Activated CD4-positive, alpha-beta memory T cell treated with anti-CD3 and anti-CD28 coated beads, Interleukin-2, amount 10 ng/mL, durations not matched to agents 7 days and 5 days (primary cell): Measurements from ENCODE around the gene CXorf65. TPM values are rescaled to one million over a fixed set of nuclear protein-coding genes. Genes with fewer than 3 reads are reported as not detected.

Source experiments
- CTCF ChIA-PET: fragments of 350-600 bp; sonication (Branson Sonifier 250); formaldehyde crosslinking; loops from one replicate; lab custom pipeline; 2021; ENCODE audit warnings: antibody characterized with exemption, inconsistent platforms; lab: Charles Lee
- POLR2A ChIA-PET: fragments of 350-600 bp; sonication (Branson Sonifier 250); formaldehyde crosslinking; loops from one replicate; lab custom pipeline; 2021; ENCODE audit warnings: antibody characterized with exemption; lab: Charles Lee
- DNase-seq: peaks from one replicate; pipeline ENCODE4 v3.0.0-alpha.2; 2020
- H3K27ac Mint-ChIP-seq: one replicate; pipeline ENCODE4 v1.8.0; 2021; ENCODE audit warnings: mild to moderate bottlenecking, mixed read lengths
- H3K27me3 Mint-ChIP-seq: one replicate; pipeline ENCODE4 v1.8.0; 2021; ENCODE audit warnings: mixed read lengths
- H3K36me3 Mint-ChIP-seq: one replicate; pipeline ENCODE4 v1.8.0; 2021; ENCODE audit warnings: low read depth, mixed read lengths
- H3K4me1 Mint-ChIP-seq: one replicate; pipeline ENCODE4 v1.8.0; 2021; ENCODE audit warnings: mixed read lengths
- H3K4me3 Mint-ChIP-seq: one replicate; pipeline ENCODE4 v1.8.0; 2021; ENCODE audit warnings: mild to moderate bottlenecking, mixed read lengths
- H3K9me3 Mint-ChIP-seq: one replicate; pipeline ENCODE4 v1.8.0; 2021; ENCODE audit warnings: mixed read lengths
- total RNA-seq, 2 experiments: library from RNA; stranded (reverse); gene quantifications; one replicate each; pipeline ENCODE4 v1.2.3, GENCODE V29; 2021

Gene CXorf65
- total RNA-seq, 2 experiments from 2014 or later: 26.4 to 29.9 TPM

DNA sequence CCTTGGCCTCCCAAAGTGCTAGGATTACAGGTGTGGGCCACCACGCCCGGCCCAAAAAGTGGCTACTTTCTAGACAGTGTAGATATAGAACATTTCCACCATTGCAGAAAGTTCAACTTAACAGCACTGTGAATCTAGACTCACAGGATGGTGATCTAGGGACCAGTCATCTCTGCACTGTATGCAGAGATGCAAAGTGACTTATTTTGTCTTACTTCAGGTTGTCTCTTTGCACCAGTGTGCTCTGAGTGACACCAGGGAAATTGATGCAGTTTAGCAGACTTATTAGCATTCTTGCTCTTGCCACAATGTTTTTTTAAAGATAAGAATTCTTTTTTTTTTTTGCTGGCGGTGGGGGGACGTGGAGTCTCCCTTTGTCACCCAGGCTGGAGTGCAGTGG lies 23.7 kb downstream of the CXorf65 start:
- ChIA-PET POLR2A (no interaction called here), CTCF (no interaction called here)
- Mint-ChIP-seq H3K9me3 (no peaks in the 10 kb centered on the region), H3K27ac (no peak overlapping the region), H3K27me3 (peaks cover 2% of the 10 kb centered on the region), H3K36me3 (no peaks in the 10 kb centered on the region), H3K4me1 (peaks cover 5% of the 10 kb centered on the region), H3K4me3 (no peak overlapping the region)
- no peak for DNase-seq

DNA sequence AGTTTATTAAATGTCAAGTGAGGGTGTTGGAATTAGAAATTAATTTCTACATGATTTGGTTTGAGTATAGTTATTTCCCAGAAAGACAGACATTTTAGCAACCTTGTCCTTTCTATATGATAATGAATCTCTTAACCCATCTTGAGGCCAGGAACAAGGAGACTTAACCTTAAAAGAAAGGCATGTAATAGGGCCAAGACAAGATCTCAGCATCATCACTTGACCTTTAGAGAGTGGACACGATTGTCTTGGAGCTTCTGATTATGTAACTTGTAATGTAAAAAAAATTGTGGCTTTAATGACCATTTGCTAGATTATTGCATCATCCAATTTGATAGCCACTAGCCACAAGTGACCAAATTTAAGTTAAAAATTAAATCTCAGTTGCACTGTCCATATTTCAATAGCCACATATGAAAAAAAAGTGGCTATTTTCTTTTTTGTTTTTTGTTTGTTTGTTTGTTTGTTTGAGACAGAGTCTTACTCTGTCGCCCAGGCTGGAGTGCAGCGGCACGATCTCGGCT lies 24.4 kb downstream of the CXorf65 start:
- Mint-ChIP-seq H3K36me3 (no peaks in the 10 kb centered on the region), H3K27me3 (peaks cover 2% of the 10 kb centered on the region), H3K4me1 (peaks cover 5% of the 10 kb centered on the region), H3K27ac (no peak overlapping the region), H3K9me3 (no peaks in the 10 kb centered on the region), H3K4me3 (no peak overlapping the region)
- ChIA-PET CTCF (no interaction called here), POLR2A (no interaction called here)
- no peak for DNase-seq

DNA sequence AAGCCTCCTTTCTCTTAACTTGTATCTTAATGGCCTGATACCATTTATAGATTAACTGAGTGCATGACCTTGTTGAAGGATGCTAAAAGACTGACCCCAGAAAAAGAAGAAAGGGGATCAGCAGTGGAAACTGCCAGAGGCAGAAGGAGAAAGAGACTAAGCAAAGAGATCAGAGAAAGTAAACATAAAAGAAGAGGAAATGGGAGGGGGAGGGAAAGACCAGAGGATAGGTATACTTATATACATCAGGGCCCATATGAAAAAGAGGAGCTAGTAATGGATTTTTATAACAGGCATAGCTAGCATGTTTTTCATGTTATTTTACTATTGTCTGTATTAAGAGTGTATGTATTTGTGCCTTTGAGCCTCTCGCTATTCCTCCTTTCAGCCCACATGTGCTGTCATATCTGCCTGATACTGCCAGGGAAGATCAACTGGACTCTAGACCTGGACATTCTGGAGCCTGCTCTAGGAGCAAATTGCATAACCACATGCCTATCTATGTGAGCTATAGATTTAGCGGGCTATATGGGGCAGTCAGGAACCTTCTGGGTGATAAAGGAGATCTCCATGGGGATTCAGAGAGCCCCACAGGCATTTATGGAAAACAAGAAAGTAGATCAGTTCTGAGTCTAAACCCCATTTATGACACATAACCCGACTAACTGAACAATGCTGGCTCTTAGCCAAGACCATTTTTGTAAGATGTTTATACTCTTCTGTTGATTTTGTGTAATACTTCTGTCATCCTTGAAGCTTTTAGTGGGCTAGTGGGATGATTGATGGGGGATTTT lies 25.0 kb downstream of the CXorf65 start:
- POLR2A ChIA-PET: no interaction called here
- Mint-ChIP-seq H3K4me1 (peaks cover 5% of the 10 kb centered on the region), H3K36me3 (no peaks in the 10 kb centered on the region), H3K4me3 (no peak overlapping the region), H3K27ac (no peak overlapping the region), H3K9me3 (no peaks in the 10 kb centered on the region), H3K27me3 (peaks cover 5% of the 10 kb centered on the region)
- no peak for DNase-seq
- CTCF ChIA-PET: no interaction called here

DNA sequence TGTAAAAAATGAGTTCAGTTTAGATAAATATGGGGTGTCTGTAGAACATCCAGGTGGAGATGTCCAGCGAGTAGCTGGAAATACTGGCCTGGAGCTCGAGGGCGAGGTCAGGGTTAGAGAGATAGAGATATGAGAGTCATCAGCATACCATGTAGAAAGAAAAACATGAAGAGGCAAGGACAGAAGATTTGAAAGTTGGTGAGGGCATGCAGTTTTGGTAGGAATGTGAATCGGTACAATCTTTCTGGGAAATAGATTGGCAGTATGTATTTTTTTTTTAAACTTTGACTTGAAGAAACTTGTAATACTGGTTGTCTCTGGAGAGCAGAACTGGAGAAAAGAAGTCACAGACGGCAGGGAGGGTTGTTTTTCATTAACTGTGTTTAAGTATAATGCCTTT lies 36.0 kb downstream of the CXorf65 start:
- no peak overlapping the region for H3K4me3 Mint-ChIP-seq
- peaks cover 3% of the 10 kb centered on the region for H3K36me3 Mint-ChIP-seq

DNA sequence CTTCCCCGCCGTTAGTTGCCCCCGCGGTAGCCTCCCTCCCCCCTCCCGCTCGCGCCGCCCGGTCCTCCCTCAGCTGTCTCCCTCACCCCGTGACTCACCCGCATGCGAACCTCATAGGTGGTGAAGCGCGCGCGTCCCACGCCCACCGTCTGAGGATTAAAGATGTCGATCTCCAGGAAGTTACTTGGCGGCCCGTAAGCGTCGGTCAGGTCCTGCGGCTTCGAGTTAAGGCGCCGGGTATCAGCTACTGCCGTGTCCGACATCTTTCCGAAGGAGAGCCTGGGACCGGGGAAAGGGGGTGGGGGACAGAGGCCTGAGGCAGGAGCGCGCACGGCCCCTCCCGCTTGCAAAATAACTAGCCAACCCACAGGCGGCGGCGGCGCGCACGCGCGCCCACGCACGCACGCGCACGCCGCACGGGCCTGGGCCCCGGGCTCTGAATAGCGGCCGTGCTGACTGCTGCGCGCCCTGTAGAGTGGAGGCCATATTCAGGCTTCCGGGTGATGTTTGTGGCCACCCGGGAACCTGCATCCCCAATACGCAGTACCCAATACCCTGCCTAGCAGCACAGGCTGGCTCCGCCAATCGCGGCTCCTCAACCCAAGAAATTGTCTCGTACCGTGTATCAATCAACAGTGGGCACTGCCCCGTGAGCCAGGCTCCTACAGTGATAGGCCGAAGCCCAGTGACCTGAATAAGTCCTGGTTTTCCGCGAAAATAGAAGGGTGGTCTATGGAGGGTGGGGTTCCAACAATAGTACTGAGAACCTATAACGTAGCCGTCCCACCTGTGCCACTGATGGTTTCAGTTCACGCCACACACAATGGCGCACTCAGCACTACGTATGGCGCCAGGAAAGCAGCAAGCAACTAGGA lies 38.3 kb downstream of the CXorf65 start, which contains the start of gene SNX12:
Gene SNX12, minus strand, starts transcription at position 291 of the 875 bp plus-strand sequence. Its CDS starts 28 bp downstream, at position 263.
- POLR2A ChIA-PET: interaction anchor here (0.6 to 1.8 kb wide), 15 partner anchors 10 to 298 kb away, joined by 3 to 17 read pairs (median 3); partner anchors contain the start of genes IL2RG, MED12, TAF1 and ZMYM3
- Mint-ChIP-seq H3K36me3 (peaks cover 12% of the 10 kb centered on the region), H3K4me1 (peaks cover 22% of the 10 kb centered on the region), H3K4me3 (peak within 1 kb of the TSS; percentile 98), H3K9me3 (no peaks in the 10 kb centered on the region), H3K27me3 (peaks cover 4% of the 10 kb centered on the region), H3K27ac (peak within 1 kb of the TSS; percentile 94)
- peak; percentile 91 for DNase-seq
- CTCF ChIA-PET: interaction anchor here (0.8 kb wide), 1 partner anchor 215 kb away, joined by 3 read pairs; the partner anchor contains the start of gene NONO

More for the DNA sequence above, 36.0 kb downstream of the CXorf65 start:
- Mint-ChIP-seq H3K27me3 (peaks cover 11% of the 10 kb centered on the region), H3K27ac (no peak overlapping the region), H3K9me3 (no peaks in the 10 kb centered on the region), H3K4me1 (peaks cover 14% of the 10 kb centered on the region)
- DNase-seq: no peak
- ChIA-PET POLR2A (no interaction called here), CTCF (no interaction called here)

DNA sequence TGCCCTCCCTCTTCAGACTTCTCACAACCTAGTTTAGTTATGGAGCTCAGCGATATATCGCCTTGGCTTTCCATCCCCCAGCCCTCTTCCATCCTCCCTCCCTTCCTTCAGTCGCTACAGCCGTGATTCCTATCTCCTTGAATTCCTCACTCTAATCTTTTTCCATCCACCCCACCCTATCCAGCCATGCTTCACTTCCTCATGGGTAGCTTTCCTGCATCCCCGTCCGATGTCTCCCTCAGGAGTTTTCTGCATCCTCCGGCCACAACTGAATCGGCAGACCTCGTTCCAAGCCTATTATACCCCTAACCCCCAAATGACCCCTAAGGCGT lies 38.9 kb downstream of the CXorf65 start:
- DNase-seq: peak; percentile 15
- Mint-ChIP-seq H3K27ac (peak overlapping the region; percentile 94), H3K4me1 (peaks cover 22% of the 10 kb centered on the region), H3K27me3 (no peaks in the 10 kb centered on the region), H3K9me3 (no peaks in the 10 kb centered on the region), H3K36me3 (peaks cover 15% of the 10 kb centered on the region), H3K4me3 (peak overlapping the region; percentile 98)
- ChIA-PET POLR2A (interaction anchor here (0.6 to 1.8 kb wide), 14 partner anchors 9 to 298 kb away, joined by 3 to 17 read pairs (median 4); partner anchors contain the start of genes IL2RG, MED12 and TAF1), CTCF (interaction anchor here (0.8 kb wide), 1 partner anchor 216 kb away, joined by 3 read pairs; the partner anchor contains the start of gene NONO)

DNA sequence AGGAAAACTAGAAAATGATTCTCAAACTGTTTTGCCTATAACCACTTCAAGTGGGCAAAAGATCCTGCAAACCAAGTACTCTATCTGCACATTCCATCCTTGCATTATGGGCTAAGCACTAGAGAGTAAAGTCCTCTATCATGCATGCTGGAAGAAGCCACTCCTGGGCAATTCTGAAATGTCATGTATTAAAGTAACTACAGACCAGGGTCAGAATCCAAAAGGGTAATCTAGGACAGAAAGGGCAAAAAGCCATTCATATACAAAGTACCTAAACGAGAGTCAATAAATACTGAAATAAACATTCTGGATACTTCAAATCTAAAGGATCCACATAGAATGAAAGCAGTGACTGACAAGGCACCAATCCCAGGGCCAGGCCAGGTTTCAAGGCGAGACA lies 39.5 kb downstream of the CXorf65 start:
- Mint-ChIP-seq H3K4me3 (peak overlapping the region; percentile 98), H3K4me1 (peaks cover 22% of the 10 kb centered on the region), H3K9me3 (no peaks in the 10 kb centered on the region), H3K27me3 (no peaks in the 10 kb centered on the region), H3K27ac (peak overlapping the region; percentile 94), H3K36me3 (peaks cover 17% of the 10 kb centered on the region)
- ChIA-PET CTCF (no interaction called here), POLR2A (interaction anchor here (0.9 to 1.8 kb wide), 9 partner anchors 9 to 299 kb away, joined by 3 to 17 read pairs (median 7); partner anchors contain the start of genes IL2RG, MED12 and TAF1)
- DNase-seq: no peak

DNA sequence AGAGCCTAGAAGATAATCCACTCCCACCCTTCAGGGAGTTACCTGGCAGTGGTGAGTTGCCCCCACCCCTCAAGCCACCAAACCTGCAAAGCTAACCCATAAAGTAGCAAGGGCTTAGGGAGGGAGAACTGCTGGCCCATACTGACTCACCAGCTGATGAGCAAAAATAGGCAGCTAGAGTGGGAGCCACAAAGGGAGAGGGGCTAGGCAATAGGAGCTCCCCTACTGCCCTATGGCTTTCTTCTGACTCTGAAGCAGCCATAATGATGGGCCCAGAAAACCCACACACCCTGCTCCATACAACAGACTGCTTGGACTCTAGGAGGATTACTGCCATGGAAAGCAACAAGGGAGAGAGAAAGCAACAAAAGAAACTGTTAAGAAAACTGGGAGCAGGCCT lies 46.4 kb downstream of the CXorf65 start:
- peaks cover 49% of the 10 kb centered on the region for H3K36me3 Mint-ChIP-seq
- peaks cover 52% of the 10 kb centered on the region for H3K4me1 Mint-ChIP-seq
- H3K27me3 Mint-ChIP-seq: no peaks in the 10 kb centered on the region
- POLR2A ChIA-PET: no interaction called here
- CTCF ChIA-PET: no interaction called here
- peak overlapping the region; percentile 24 for H3K27ac Mint-ChIP-seq
- H3K4me3 Mint-ChIP-seq: no peak overlapping the region
- no peaks in the 10 kb centered on the region for H3K9me3 Mint-ChIP-seq
- no peak for DNase-seq

DNA sequence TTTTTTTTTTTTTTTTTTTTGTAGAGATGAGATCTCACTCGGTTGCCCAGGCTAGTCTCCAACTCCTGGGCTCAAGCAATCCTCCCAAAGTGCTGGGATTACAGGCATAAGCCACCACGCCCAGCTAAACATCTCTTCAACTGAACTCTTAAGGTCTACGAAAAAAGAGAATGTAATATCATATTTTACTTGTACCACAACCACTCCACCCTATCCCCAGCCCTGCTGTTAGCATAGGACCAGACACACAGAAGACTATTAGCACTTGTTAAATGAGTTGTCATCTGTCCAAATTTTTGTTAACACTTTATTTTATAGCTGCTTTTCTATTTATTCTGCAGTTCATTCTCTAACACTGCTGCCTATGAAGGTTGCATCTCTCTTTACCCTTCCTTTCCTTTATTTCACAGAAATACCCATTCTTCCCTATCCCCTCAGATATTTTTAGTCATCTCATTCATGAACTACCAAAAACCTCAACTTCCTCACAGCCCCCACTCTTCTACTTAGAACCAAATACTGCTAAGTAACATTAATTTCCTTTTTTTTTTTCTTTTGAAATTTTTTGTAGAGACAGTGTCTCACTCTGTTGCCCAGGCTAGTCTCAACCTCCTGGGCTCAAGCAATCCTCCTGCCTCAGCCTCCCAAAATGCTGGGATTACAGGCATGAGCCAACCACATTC lies 48.6 kb downstream of the CXorf65 start:
- no peaks in the 10 kb centered on the region for H3K27me3 Mint-ChIP-seq
- H3K4me3 Mint-ChIP-seq: no peak overlapping the region
- H3K27ac Mint-ChIP-seq: peak overlapping the region; percentile 78
- H3K4me1 Mint-ChIP-seq: peaks cover 44% of the 10 kb centered on the region
- DNase-seq: no peak
- no peaks in the 10 kb centered on the region for H3K9me3 Mint-ChIP-seq
- peaks cover 43% of the 10 kb centered on the region for H3K36me3 Mint-ChIP-seq
- ChIA-PET CTCF (interaction anchor here (1.0 kb wide), 1 partner anchor 119 kb away, joined by 3 read pairs; no protein-coding TSS in a partner anchor), POLR2A (interaction anchor here (0.6 to 1.8 kb wide), 4 partner anchors 10 to 308 kb away, joined by 3 to 17 read pairs (median 3); partner anchors contain the start of genes SNX12 and TAF1)

DNA sequence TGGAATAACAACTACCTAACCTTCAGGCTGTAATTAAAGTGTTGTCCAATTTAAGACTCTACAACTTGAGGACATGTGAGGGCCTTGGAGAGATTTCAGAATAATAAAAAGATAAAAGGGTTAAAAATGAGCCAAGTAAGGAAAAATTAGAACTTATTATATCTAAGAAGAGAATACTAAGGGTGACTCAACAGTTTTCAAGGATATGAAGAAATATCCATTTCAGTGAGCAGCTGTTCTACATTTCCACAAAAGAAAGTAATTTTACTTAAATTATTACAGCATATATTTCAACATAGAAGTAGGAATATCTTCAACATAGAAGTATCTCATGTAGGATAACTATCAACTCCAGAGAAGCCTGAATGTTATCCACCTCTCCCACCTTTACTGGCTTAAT lies 49.7 kb downstream of the CXorf65 start:
- DNase-seq: no peak
- no peak overlapping the region for H3K27ac Mint-ChIP-seq
- H3K36me3 Mint-ChIP-seq: peaks cover 43% of the 10 kb centered on the region
- H3K27me3 Mint-ChIP-seq: no peaks in the 10 kb centered on the region
- H3K4me3 Mint-ChIP-seq: no peak overlapping the region
- POLR2A ChIA-PET: interaction anchor here (0.8 kb wide), 1 partner anchor 11 kb away, joined by 3 read pairs; no protein-coding TSS in a partner anchor
- CTCF ChIA-PET: no interaction called here
- no peaks in the 10 kb centered on the region for H3K9me3 Mint-ChIP-seq
- peaks cover 44% of the 10 kb centered on the region for H3K4me1 Mint-ChIP-seq
